HG03103 (cell line): Measurements from ENCODE around the gene AMPD3.
"Not testable (repeated sequence)": the region's sequence is repeated elsewhere in the genome, so short reads cannot be mapped to it uniquely, and the experiment has no call there.

Experiments used
- ATAC-seq: cut with Tn5 transposase; IDR thresholded peaks from one replicate; pipeline ENCODE4 v1.9.1; 2021; ENCODE audit warnings: low read depth; ENCODE audit not compliant: unreplicated experiment

The AMPD3 gene

GRCh38 chr11:10436683-10437082, 18.4 kb upstream of the AMPD3 start:
- ATAC-seq = not testable (repeated sequence)

- no peak for ATAC-seq
Observed at GRCh38 chr11:10438458-10438857, 16.6 kb upstream of the AMPD3 start.

- no peak for ATAC-seq
Observed at GRCh38 chr11:10439351-10439750, 15.7 kb upstream of the AMPD3 start.

- ATAC-seq = no peak
Observed at GRCh38 chr11:10439924-10440323, 15.1 kb upstream of the AMPD3 start.

- no peak for ATAC-seq
Observed at GRCh38 chr11:10440401-10440800, 14.7 kb upstream of the AMPD3 start.

- ATAC-seq = no peak
Observed at GRCh38 chr11:10441091-10441490, 14.0 kb upstream of the AMPD3 start.

- ATAC-seq = peak; percentile 89
Observed at GRCh38 chr11:10441652-10442503, 13.2 kb upstream of the AMPD3 start.

GRCh38 chr11:10443152-10443551, 11.9 kb upstream of the AMPD3 start:
- no peak for ATAC-seq

GRCh38 chr11:10443721-10444235, 11.3 kb upstream of the AMPD3 start:
- ATAC-seq = no peak

GRCh38 chr11:10444725-10445315, 10.2 kb upstream of the AMPD3 start:
- no peak for ATAC-seq

GRCh38 chr11:10447445-10447844, 7.6 kb upstream of the AMPD3 start:
- no peak for ATAC-seq

GRCh38 chr11:10450462-10451425, 4.3 kb upstream of the AMPD3 start:
- ATAC-seq = no peak

GRCh38 chr11:10451426-10452116, 3.5 kb upstream of the AMPD3 start:
- no peak for ATAC-seq

- ATAC-seq = no peak
Observed at GRCh38 chr11:10452211-10452767, 2.8 kb upstream of the AMPD3 start.

- no peak for ATAC-seq
Observed at GRCh38 chr11:10453261-10453660, 1.8 kb upstream of the AMPD3 start.

- peak; percentile 48 for ATAC-seq
Observed at GRCh38 chr11:10455637-10456487, 798 bp downstream of the AMPD3 start.

GRCh38 chr11:10456519-10456918, 1.5 kb downstream of the AMPD3 start:
- ATAC-seq = no peak

GRCh38 chr11:10457901-10458300, 2.8 kb downstream of the AMPD3 start:
- ATAC-seq = no peak
